Heart left ventricle (tissue), 13 donors: ENCODE measurements around the gene HAO2.

Source experiments
- CTCF ChIP-seq, 12 donors: fragments of 200-600 bp; sonication (generic) in 4 of 12; IDR thresholded peaks; one replicate each; pipeline versions ENCODE4 v1.5.0 to v1.8.0; 2018 to 2022; ENCODE audit warnings: antibody characterized with exemption in 12 of 12, mild to moderate bottlenecking in 5 of 12
- POLR2A ChIP-seq, 2 donors: fragments of 450-650 bp; IDR thresholded peaks; one replicate each; pipeline ENCODE4 v1.6.1; 2017; ENCODE audit warnings: antibody characterized with exemption in 2 of 2, mild to moderate bottlenecking in 2 of 2, moderate library complexity in 2 of 2
- donor health status: ischemic (EF 13 %, LVEDD 7.1; RV severe dilation, severe dysfunction).
- donor health status: DM: no; HTN: yes; CAD: no.
- donor health status: DM: no; HTN: no; CAD: no.
- donor health status: ischemic (EF 25% LVEDD 6.9; RV normal size, moderate dysfunction).
- donor health status: ischemic (EF 25% LVEDD 5.7; RV mildly dilated, moderate dysfunction).
- donor health status: ischemic (EF 35%, LVEDD 5.7; RV mildly dilated, moderate dysfunction).
- donor health status: nonischemic (EF 11% LVEDD 7.7; RV severe dilation, severe dysfunction).
- donor health status: DM: yes; HTN: yes; CAD: no.
- donor health status: PGD.
- donor health status: ischemic (EF 29% LVEDD 5.4; RV normal size, mild dysfunction).
- donor health status: nonischemic (EF 23%, LVEDD 6.1; RV moderate dilation, normal function).

DNA sequence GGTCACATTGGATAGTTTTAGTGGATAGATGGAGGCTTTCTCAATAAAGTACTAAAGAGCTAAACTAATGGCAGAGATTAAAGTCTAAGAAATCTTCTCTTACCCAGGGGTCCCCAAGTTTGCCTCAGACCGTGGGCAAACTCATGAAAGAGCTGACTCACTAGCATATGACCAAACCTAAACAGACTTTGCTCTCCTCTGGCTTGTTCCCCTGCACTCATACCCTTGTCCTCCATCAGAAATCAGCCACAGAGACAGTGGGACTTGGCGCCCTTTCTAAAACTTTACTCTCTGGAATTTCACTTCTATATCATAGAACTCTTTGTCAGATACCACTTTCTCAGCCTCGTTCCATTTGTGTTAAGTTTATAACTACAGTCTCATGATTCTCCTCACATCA lies 29.4 kb downstream of the HAO2 start:
- TF ChIP-seq CTCF (IDR thresholded peaks at IDR 0.05) (no peak), POLR2A (IDR thresholded peaks at IDR 0.05) (no peak)
